HG02798 (cell line): ENCODE measurements around the gene DHRS12.

Source experiments
- ATAC-seq: cut with Tn5 transposase; IDR thresholded peaks from one replicate; pipeline ENCODE4 v1.9.1; 2021; ENCODE audit warnings: mild to moderate bottlenecking; ENCODE audit not compliant: unreplicated experiment, poor library complexity

Gene DHRS12

GRCh38 chr13:51733374-51734298, 70.3 kb downstream of the DHRS12 start:
- no peak for ATAC-seq

- ATAC-seq: no peak
Observed at GRCh38 chr13:51731759-51732158, 72.2 kb downstream of the DHRS12 start.

GRCh38 chr13:51730927-51731326, 73.0 kb downstream of the DHRS12 start:
- ATAC-seq: no peak

- ATAC-seq: no peak
Observed at GRCh38 chr13:51729866-51730553, 74.0 kb downstream of the DHRS12 start.

GRCh38 chr13:51728972-51729371, 75.0 kb downstream of the DHRS12 start:
- no peak for ATAC-seq

GRCh38 chr13:51728275-51728673, 75.7 kb downstream of the DHRS12 start:
- no peak for ATAC-seq

GRCh38 chr13:51727634-51728274, 76.2 kb downstream of the DHRS12 start:
- ATAC-seq: no peak

GRCh38 chr13:51726446-51727193, 77.3 kb downstream of the DHRS12 start:
- ATAC-seq: no peak

GRCh38 chr13:51724721-51725120, 79.2 kb downstream of the DHRS12 start:
- ATAC-seq: no peak

- ATAC-seq: no peak
Observed at GRCh38 chr13:51723529-51723928, 80.4 kb downstream of the DHRS12 start.

GRCh38 chr13:51721496-51721895, 82.5 kb downstream of the DHRS12 start:
- peak; percentile 90 for ATAC-seq

GRCh38 chr13:51719394-51719793, 84.6 kb downstream of the DHRS12 start:
- no peak for ATAC-seq
